ENCODE data around the gene MSX1. TPM values are rescaled to one million over a fixed set of nuclear protein-coding genes. Genes with fewer than 3 reads are reported as not detected.
A peak's percentile ranks its signal among the peaks of the same experiment; 100 is the strongest.

MSX1 gene
- total RNA-seq, 4 donors from 2014 or later: not detected

- no peak for DNase-seq
- Histone ChIP-seq H3K4me1 (peaks cover 0 to 45% (median 12%) of the 10 kb centered on the region in 4 donors), H3K36me3 (no peaks in the 10 kb centered on the region), H3K4me3 (peak overlapping the region; percentile 20 to 63 (median 53)), H3K27ac (no peak overlapping the region), H3K9me3 (peaks cover 0 to 7% (median 0%) of the 10 kb centered on the region in 4 donors), H3K27me3 (peaks cover 0 to 84% of the 10 kb centered on the region in 2 donors)
- TF ChIP-seq POLR2A (IDR thresholded peaks at IDR 0.05): no peak
- no peak for TF ChIP-seq CTCF (IDR thresholded peaks at IDR 0.05)
Measured at GRCh38 chr4:4860600-4861389, 1.3 kb downstream of the MSX1 start.

GRCh38 chr4:4861390-4862018 is 2.0 kb downstream of the MSX1 start:
- no peak for TF ChIP-seq CTCF (IDR thresholded peaks at IDR 0.05)
- no peak for TF ChIP-seq POLR2A (IDR thresholded peaks at IDR 0.05)
- Histone ChIP-seq H3K4me1 (peaks cover 0 to 43% (median 12%) of the 10 kb centered on the region in 4 donors), H3K27me3 (peaks cover 0 to 84% of the 10 kb centered on the region in 2 donors), H3K9me3 (peaks cover 0 to 7% (median 0%) of the 10 kb centered on the region in 4 donors), H3K27ac (no peak overlapping the region), H3K4me3 (peak overlapping the region in 2 of 4 donors; percentile 59 to 63), H3K36me3 (no peaks in the 10 kb centered on the region)
- no peak for DNase-seq

- no peak for DNase-seq
- Histone ChIP-seq H3K27me3 (peaks cover 0 to 84% of the 10 kb centered on the region in 2 donors), H3K4me3 (no peak overlapping the region), H3K36me3 (no peaks in the 10 kb centered on the region), H3K9me3 (peaks cover 0 to 7% (median 0%) of the 10 kb centered on the region in 4 donors), H3K4me1 (peaks cover 0 to 44% (median 10%) of the 10 kb centered on the region in 4 donors), H3K27ac (no peak overlapping the region)
- TF ChIP-seq POLR2A (IDR thresholded peaks at IDR 0.05): no peak
- TF ChIP-seq CTCF (IDR thresholded peaks at IDR 0.05): no peak
Measured at GRCh38 chr4:4862071-4862551, 2.6 kb downstream of the MSX1 start.

- Histone ChIP-seq H3K4me1 (peaks cover 0 to 48% (median 10%) of the 10 kb centered on the region in 4 donors), H3K36me3 (no peaks in the 10 kb centered on the region), H3K27me3 (peaks cover 0 to 84% of the 10 kb centered on the region in 2 donors), H3K4me3 (no peak overlapping the region), H3K9me3 (peaks cover 0 to 7% (median 0%) of the 10 kb centered on the region in 4 donors), H3K27ac (no peak overlapping the region)
- no peak for TF ChIP-seq CTCF (IDR thresholded peaks at IDR 0.05)
- no peak for TF ChIP-seq POLR2A (IDR thresholded peaks at IDR 0.05)
- peak in 1 of 3 donors; percentile 34 for DNase-seq
Measured at GRCh38 chr4:4862665-4863482, 3.4 kb downstream of the MSX1 start.

- Histone ChIP-seq H3K27me3 (peaks cover 0 to 87% of the 10 kb centered on the region in 2 donors), H3K27ac (no peak overlapping the region), H3K4me1 (peaks cover 0 to 43% (median 8%) of the 10 kb centered on the region in 4 donors), H3K4me3 (no peak overlapping the region), H3K36me3 (no peaks in the 10 kb centered on the region), H3K9me3 (peaks cover 0 to 4% (median 0%) of the 10 kb centered on the region in 4 donors)
- TF ChIP-seq POLR2A (IDR thresholded peaks at IDR 0.05) (no peak), CTCF (IDR thresholded peaks at IDR 0.05) (no peak)
- peak in 1 of 3 donors; percentile 45 for DNase-seq
Measured at GRCh38 chr4:4864443-4864939, 5.0 kb downstream of the MSX1 start.
